NT2/D1 (cell line): ENCODE data around the gene ATF6B.
A peak's percentile ranks its signal among the peaks of the same experiment; 100 is the strongest.

Experiments used
- DNase-seq: peaks from one replicate; pipeline ENCODE4 v3.0.0-alpha.2; 2011; ENCODE audit warnings: low read depth, low spot score
- H3K27me3 ChIP-seq: 2 replicates; pipeline ENCODE4 v1.6.0; 2011; ENCODE audit warnings: mild to moderate bottlenecking; ENCODE audit not compliant: insufficient read length, insufficient read depth
- H3K36me3 ChIP-seq: 2 replicates; pipeline ENCODE4 v1.6.1; 2011; ENCODE audit warnings: mild to moderate bottlenecking, low read length, mixed read lengths; ENCODE audit not compliant: insufficient read depth, insufficient read length
- H3K4me1 ChIP-seq: 2 replicates; pipeline ENCODE4 v1.5.1; 2011; ENCODE audit not compliant: insufficient read depth, insufficient read length
- H3K4me3 ChIP-seq: 2 replicates; pipeline ENCODE4 v1.5.1; 2011; ENCODE audit warnings: low read depth; ENCODE audit not compliant: insufficient read length
- H3K9ac ChIP-seq: 2 replicates; pipeline ENCODE4 v1.6.0; 2011; ENCODE audit warnings: low read depth; ENCODE audit not compliant: insufficient read length
- H3K9me3 ChIP-seq: 2 replicates; pipeline ENCODE4 v1.5.1; 2011; ENCODE audit warnings: mild to moderate bottlenecking, low read length; ENCODE audit not compliant: insufficient read depth
- SUZ12 ChIP-seq: IDR thresholded peaks from 2 replicates; pipeline ENCODE4 v1.6.1; 2011; ENCODE audit not compliant: insufficient read length, insufficient read depth; ENCODE audit errors: extremely low read depth
- YY1 ChIP-seq: IDR thresholded peaks from 2 replicates; pipeline ENCODE4 v1.6.1; 2011; ENCODE audit not compliant: insufficient read length, insufficient read depth
- ZNF274 ChIP-seq: IDR thresholded peaks from 2 replicates; pipeline ENCODE4 v1.6.1; 2011; ENCODE audit warnings: mild to moderate bottlenecking, low read depth, low read length

ATF6B gene

DNA sequence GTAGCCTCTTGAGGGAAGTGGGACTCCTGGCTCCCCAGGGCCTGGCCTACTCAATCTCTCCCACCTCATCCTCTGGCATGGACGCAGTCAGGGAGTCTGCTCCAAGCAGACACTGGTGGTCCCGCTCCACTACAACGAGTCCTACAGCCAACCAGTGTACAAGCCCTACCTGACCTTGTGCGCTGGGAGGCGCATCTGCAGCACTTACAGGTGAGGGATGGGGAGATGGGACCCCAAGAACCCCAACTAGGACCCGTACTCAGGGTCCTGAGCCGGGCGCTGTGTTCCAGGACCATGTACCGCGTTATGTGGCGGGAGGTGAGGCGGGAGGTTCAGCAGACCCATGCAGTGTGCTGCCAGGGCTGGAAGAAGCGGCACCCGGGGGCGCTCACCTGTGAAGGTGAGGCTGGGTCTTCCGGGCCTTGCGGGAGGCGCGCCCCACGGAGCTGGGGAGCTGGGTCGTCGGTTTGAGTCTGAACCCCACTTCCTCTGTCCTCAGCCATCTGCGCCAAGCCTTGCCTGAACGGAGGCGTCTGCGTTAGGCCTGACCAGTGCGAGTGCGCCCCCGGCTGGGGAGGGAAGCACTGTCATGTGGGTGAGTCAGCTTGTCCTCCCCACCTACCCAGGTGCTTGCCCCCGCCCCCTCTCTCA, 38.5 kb upstream of the ATF6B start:
- Histone ChIP-seq H3K27me3 (no peaks in the 10 kb centered on the region), H3K36me3 (peaks cover 67% of the 10 kb centered on the region), H3K9me3 (no peaks in the 10 kb centered on the region), H3K4me1 (peaks cover 13% of the 10 kb centered on the region), H3K4me3 (no peak overlapping the region), H3K9ac (no peak overlapping the region)
- no peak for TF ChIP-seq SUZ12
- TF ChIP-seq ZNF274: no peak
- TF ChIP-seq YY1: no peak
- no peak for DNase-seq

DNA sequence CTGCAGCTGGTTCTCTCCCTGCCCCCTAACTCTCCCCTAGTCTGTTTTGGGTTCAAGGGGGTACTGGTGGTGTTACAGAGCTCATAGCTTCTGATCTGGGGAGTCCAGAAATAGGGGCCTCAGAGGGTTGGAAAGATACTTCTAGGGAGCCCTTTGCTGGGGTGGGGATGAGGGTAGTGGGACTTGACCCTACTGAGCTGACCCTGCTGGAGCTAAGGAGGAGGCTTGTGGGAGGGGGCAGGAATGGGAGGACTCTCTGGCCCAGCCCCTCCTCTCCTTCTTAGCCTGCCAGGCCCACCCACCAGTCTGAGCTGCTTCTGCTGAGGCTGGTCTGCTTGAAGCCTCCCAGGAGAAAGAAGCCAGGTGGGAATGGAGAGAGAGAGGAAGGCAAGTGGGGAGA, 36.2 kb upstream of the ATF6B start, which contains the start of gene EGFL8:
EGFL8 (plus strand) TSS at position 301 of the 400 bp plus-strand sequence. CDS start 1,571 bp downstream, outside the sequence.
- peaks cover 45% of the 10 kb centered on the region for H3K36me3 ChIP-seq
- no peak within 1 kb of the TSS for H3K9ac ChIP-seq
- DNase-seq: no peak
- TF ChIP-seq ZNF274 (no peak), YY1 (no peak), SUZ12 (no peak)
- peaks cover 13% of the 10 kb centered on the region for H3K4me1 ChIP-seq
- H3K9me3 ChIP-seq: no peaks in the 10 kb centered on the region
- H3K27me3 ChIP-seq: no peaks in the 10 kb centered on the region
- no peak within 1 kb of the TSS for H3K4me3 ChIP-seq

DNA sequence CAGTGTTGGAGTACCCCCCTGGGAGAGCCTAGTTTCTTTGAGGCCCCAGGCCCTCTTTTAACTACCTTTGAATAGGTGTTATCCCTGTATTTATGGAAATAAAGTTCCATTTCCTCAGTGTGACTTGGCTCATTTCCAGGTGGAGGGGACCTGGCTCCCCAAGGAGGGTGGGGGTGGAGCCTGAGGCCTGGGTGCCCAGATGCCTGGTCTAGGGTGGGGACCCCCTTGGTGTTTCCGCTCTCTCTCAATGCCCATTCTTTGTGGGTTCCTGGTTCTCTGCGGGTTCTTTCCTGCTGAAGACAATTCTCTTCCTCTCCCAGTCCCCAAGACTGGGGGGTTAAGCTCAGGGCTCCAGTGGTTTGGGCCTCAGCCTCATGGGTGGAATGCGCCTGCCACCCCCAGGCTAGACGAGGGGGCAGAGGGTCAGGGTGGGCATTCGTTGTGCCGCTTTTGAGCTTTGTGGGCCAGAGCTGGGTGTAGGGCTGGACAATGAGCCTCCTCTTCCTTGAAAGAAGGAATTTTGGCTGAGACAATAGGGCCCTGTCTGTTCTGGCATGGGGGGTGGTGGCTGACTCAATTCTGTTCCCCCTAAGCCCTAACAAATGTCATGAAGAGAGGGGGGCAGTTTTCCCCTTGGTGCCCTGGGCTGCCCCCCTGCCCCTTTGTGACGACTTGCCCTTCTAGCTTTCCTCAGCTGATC, 35.7 kb upstream of the ATF6B start:
- Histone ChIP-seq H3K9ac (no peak overlapping the region), H3K9me3 (no peaks in the 10 kb centered on the region)

DNA sequence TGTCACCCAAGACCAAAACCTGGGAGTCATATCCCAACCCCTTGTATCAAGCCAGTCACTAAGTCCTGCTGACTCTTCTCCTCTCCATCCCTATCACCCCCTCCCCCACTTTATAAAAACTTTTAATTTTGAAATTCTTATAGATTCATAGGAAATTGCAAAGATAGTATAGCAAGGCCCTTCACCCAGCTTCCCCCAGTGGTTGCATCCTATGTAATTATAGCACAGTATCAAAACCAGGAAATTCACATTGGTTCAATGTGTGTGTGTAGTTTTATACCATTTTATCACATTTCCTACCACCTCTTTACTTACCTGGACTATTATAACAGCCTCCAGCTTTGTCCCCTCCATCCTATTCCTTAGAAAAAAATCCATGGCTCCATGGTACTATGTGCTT, 30.0 kb upstream of the ATF6B start:
- DNase-seq: no peak
- Histone ChIP-seq H3K27me3 (no peaks in the 10 kb centered on the region), H3K4me3 (no peak overlapping the region), H3K36me3 (peaks cover 44% of the 10 kb centered on the region), H3K9ac (no peak overlapping the region), H3K9me3 (no peaks in the 10 kb centered on the region), H3K4me1 (peaks cover 4% of the 10 kb centered on the region)
- TF ChIP-seq SUZ12 (no peak), YY1 (no peak), ZNF274 (no peak)

More for the DNA sequence above, 35.7 kb upstream of the ATF6B start:
- Histone ChIP-seq H3K36me3 (peaks cover 41% of the 10 kb centered on the region), H3K27me3 (no peaks in the 10 kb centered on the region), H3K4me3 (no peak overlapping the region), H3K4me1 (peaks cover 13% of the 10 kb centered on the region)
- no peak for DNase-seq
- TF ChIP-seq ZNF274: no peak
- TF ChIP-seq YY1: no peak
- no peak for TF ChIP-seq SUZ12

DNA sequence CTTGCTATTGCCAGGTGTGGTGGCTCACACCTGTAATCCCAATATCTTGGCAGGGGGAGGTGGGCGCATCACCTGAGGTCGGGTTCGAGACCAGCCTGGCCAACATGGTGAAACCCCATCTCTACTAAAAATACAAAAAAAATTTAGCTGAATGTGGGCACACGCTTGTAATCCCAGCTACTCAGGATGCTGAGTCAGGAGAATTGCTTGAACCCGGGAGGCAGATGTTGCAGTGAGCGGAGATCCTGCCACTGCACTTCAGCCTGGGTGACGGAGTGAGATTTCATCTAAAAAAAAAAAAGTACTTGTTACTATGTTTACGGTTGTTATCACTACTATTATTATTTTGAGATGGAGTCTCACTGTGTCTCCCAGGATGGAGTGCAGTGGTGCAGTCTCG, 28.8 kb upstream of the ATF6B start:
- peaks cover 3% of the 10 kb centered on the region for H3K27me3 ChIP-seq
- H3K4me1 ChIP-seq: peaks cover 4% of the 10 kb centered on the region
- no peak for TF ChIP-seq YY1
- no peak for TF ChIP-seq SUZ12
- TF ChIP-seq ZNF274: no peak
- H3K9ac ChIP-seq: no peak overlapping the region
- H3K36me3 ChIP-seq: peaks cover 37% of the 10 kb centered on the region
- H3K9me3 ChIP-seq: no peaks in the 10 kb centered on the region
- no peak overlapping the region for H3K4me3 ChIP-seq
- DNase-seq: no peak

DNA sequence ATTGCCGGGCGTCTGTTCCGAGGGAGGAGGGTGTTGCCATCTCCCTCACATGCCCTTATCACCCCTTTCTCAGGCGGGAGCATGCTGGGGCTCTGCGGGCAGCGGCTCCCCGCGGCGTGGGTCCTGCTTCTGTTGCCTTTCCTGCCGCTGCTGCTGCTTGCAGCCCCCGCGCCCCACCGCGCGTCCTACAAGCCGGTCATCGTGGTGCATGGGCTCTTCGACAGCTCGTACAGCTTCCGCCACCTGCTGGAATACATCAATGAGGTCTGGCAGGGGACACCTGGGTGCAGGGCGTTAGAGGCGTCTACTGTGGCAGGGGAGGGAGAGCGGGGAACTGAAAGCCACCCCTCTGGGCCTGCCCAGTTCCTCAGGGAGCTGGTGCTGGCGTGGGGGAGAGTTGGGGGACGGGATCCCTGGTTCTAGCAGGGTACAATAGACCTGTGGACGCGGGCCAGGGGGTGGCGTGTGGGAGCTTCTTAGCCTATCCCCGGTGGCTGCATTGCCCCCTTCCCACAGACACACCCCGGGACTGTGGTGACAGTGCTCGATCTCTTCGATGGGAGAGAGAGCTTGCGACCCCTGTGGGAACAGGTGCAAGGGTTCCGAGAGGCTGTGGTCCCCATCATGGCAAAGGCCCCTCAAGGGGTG, 26.6 kb upstream of the ATF6B start:
- H3K9me3 ChIP-seq: no peaks in the 10 kb centered on the region
- H3K27me3 ChIP-seq: peaks cover 3% of the 10 kb centered on the region
- H3K36me3 ChIP-seq: peaks cover 37% of the 10 kb centered on the region
- DNase-seq: no peak
- peak overlapping the region; percentile 84 for H3K4me3 ChIP-seq
- peak overlapping the region; percentile 93 for H3K9ac ChIP-seq
- H3K4me1 ChIP-seq: peaks cover 4% of the 10 kb centered on the region
- TF ChIP-seq ZNF274 (no peak), YY1 (no peak), SUZ12 (no peak)
